HUDEP-2 (cell line): ENCODE data around the gene PMEL.
"Not testable (repeated sequence)": the region's sequence is repeated elsewhere in the genome, so short reads cannot be mapped to it uniquely, and the experiment has no call there.

Experiments
- DNase-seq, 76 experiments: peaks; one replicate each; lab custom pipeline; 2025; ENCODE audit not compliant: unreplicated experiment in 76 of 76; lab: John Stamatoyannopoulos, UW

Gene PMEL

GRCh38 chr12:55984861-55985260, 19.0 kb upstream of the PMEL start:
- DNase-seq, result no peak

GRCh38 chr12:55983232-55983842, 17.5 kb upstream of the PMEL start:
- peak in 4 of 76 experiments; percentile 2 to 26 (median 4) for DNase-seq

- DNase-seq, result no peak
These were observed 16.6 kb upstream of the PMEL start for GRCh38 chr12:55982319-55982936.

GRCh38 chr12:55981882-55982281, 16.0 kb upstream of the PMEL start:
- DNase-seq, result not testable (repeated sequence)

- DNase-seq, result no peak
These were observed 13.2 kb upstream of the PMEL start for GRCh38 chr12:55979069-55979468.

- DNase-seq, result no peak
These were observed 12.6 kb upstream of the PMEL start for GRCh38 chr12:55978393-55978792.

GRCh38 chr12:55974308-55974730, 8.5 kb upstream of the PMEL start:
- DNase-seq, result peak in 35 of 76 experiments; percentile 2 to 42 (median 25)

- peak in 75 of 76 experiments; percentile 34 to 100 (median 99) for DNase-seq
These were observed 7.9 kb upstream of the PMEL start, which contains the start of gene RAB5B for GRCh38 chr12:55973599-55974307. Gene RAB5B, plus strand, starts transcription at chr12:55974078. Its CDS starts 12,883 bp downstream, at chr12:55986961.

- peak in 11 of 76 experiments; percentile 2 to 82 (median 27) for DNase-seq
These were observed 7.2 kb upstream of the PMEL start for GRCh38 chr12:55972911-55973598.

- no peak for DNase-seq
These were observed 6.6 kb upstream of the PMEL start for GRCh38 chr12:55972456-55972855.

- DNase-seq, result peak in 4 of 76 experiments; percentile 4 to 22 (median 8)
These were observed 6.2 kb upstream of the PMEL start for GRCh38 chr12:55972042-55972441.

GRCh38 chr12:55970775-55971174, 4.9 kb upstream of the PMEL start:
- no peak for DNase-seq

GRCh38 chr12:55969356-55969755, 3.5 kb upstream of the PMEL start:
- no peak for DNase-seq

GRCh38 chr12:55966408-55967281, 803 bp upstream of the PMEL start, which contains the start of gene CDK2:
Gene CDK2, plus strand, starts transcription at chr12:55966830. Its CDS starts 179 bp downstream, at chr12:55967009.
- peak in 75 of 76 experiments; percentile 8 to 92 (median 83) for DNase-seq

- no peak for DNase-seq
These were observed 602 bp downstream of the PMEL start for GRCh38 chr12:55965240-55965639.

- DNase-seq, result no peak
These were observed 2.1 kb downstream of the PMEL start for GRCh38 chr12:55963760-55964159.

GRCh38 chr12:55957106-55957859, 8.6 kb downstream of the PMEL start:
- no peak for DNase-seq

- DNase-seq, result peak in 47 of 76 experiments; percentile 4 to 59 (median 35)
These were observed 9.9 kb downstream of the PMEL start for GRCh38 chr12:55955800-55956508.

GRCh38 chr12:55955344-55955743, 10.5 kb downstream of the PMEL start:
- peak in 9 of 76 experiments; percentile 8 to 35 (median 14) for DNase-seq
